SK-N-MC (cell line): ENCODE data around the gene MFAP3L.

ENCODE experiments used
- DNase-seq: peaks from one replicate; pipeline ENCODE4 v3.0.0-alpha.2; 2011; ENCODE audit warnings: low read depth, low spot score
- H3K27ac ChIP-seq: fragments of 200-600 bp; sonication (generic); 2 replicates; pipeline ENCODE4 v1.5.1; 2016; ENCODE audit warnings: mixed run types
- H3K36me3 ChIP-seq: fragments of 200-600 bp; sonication (generic); 2 replicates; pipeline ENCODE4 v1.6.1; 2017; ENCODE audit warnings: antibody characterized with exemption, low read length, mixed read lengths; ENCODE audit not compliant: insufficient read depth
- H3K4me3 ChIP-seq: fragments of 200-600 bp; sonication (generic); 2 replicates; pipeline ENCODE4 v1.5.1; 2016
- H3K9ac ChIP-seq: fragments of 200-600 bp; sonication (generic); 2 replicates; pipeline ENCODE4 v1.8.0; 2017; ENCODE audit warnings: mixed run types, mixed read lengths; ENCODE audit not compliant: insufficient read length
- H3K9me3 ChIP-seq: fragments of 200-600 bp; sonication (generic); 2 replicates; pipeline ENCODE4 v1.6.1; 2017; ENCODE audit warnings: low read depth, mild to moderate bottlenecking, antibody characterized with exemption, low read length, moderate library complexity, mixed read lengths
- EZH2 ChIP-seq: fragments of 200-600 bp; sonication (generic); IDR thresholded peaks from one replicate; pipeline ENCODE4 v1.6.1; 2017; ENCODE audit warnings: antibody characterized with exemption
- FOXP2 ChIP-seq: optimal IDR thresholded peaks from 2 replicates; pipeline ENCODE3; 2011; ENCODE audit warnings: mild to moderate bottlenecking, moderate library complexity; ENCODE audit not compliant: insufficient read depth; ENCODE audit errors: extremely low read length, control extremely low read depth
- POLR2AphosphoS5 ChIP-seq: IDR thresholded peaks from 2 replicates; pipeline ENCODE4 v1.6.1; 2012; ENCODE audit warnings: mild to moderate bottlenecking, low read depth, low read length, borderline replicate concordance

Gene MFAP3L

GRCh38 chr4:169999923-170000322 lies 26.3 kb downstream of the MFAP3L start:
- Histone ChIP-seq H3K9me3 (no peaks in the 10 kb centered on the region), H3K27ac (no peak overlapping the region), H3K9ac (no peak overlapping the region), H3K36me3 (no peaks in the 10 kb centered on the region), H3K4me3 (no peak overlapping the region)
- TF ChIP-seq POLR2AphosphoS5 (no peak), FOXP2 (no peak), EZH2 (no peak)
- DNase-seq: no peak

GRCh38 chr4:169998981-169999380 lies 27.2 kb downstream of the MFAP3L start:
- Histone ChIP-seq H3K36me3 (no peaks in the 10 kb centered on the region), H3K9ac (no peak overlapping the region), H3K9me3 (no peaks in the 10 kb centered on the region), H3K27ac (no peak overlapping the region), H3K4me3 (no peak overlapping the region)
- no peak for DNase-seq
- TF ChIP-seq EZH2 (no peak), FOXP2 (no peak), POLR2AphosphoS5 (no peak)

- Histone ChIP-seq H3K9ac (no peak overlapping the region), H3K4me3 (no peak overlapping the region), H3K27ac (no peak overlapping the region), H3K36me3 (no peaks in the 10 kb centered on the region), H3K9me3 (no peaks in the 10 kb centered on the region)
- no peak for TF ChIP-seq POLR2AphosphoS5
- no peak for TF ChIP-seq EZH2
- TF ChIP-seq FOXP2: no peak
- no peak for DNase-seq
Observed at GRCh38 chr4:169996379-169997240, 29.6 kb downstream of the MFAP3L start.

- Histone ChIP-seq H3K4me3 (no peak overlapping the region), H3K9ac (no peak overlapping the region), H3K27ac (no peak overlapping the region), H3K9me3 (no peaks in the 10 kb centered on the region), H3K36me3 (no peaks in the 10 kb centered on the region)
- no peak for TF ChIP-seq POLR2AphosphoS5
- no peak for TF ChIP-seq FOXP2
- no peak for TF ChIP-seq EZH2
- no peak for DNase-seq
Observed at GRCh38 chr4:169993531-169993930, 32.7 kb downstream of the MFAP3L start.

- no peak overlapping the region for H3K27ac ChIP-seq
- no peak for TF ChIP-seq POLR2AphosphoS5
- TF ChIP-seq EZH2: no peak
- TF ChIP-seq FOXP2: no peak
- no peak for DNase-seq
- no peak overlapping the region for H3K4me3 ChIP-seq
- no peaks in the 10 kb centered on the region for H3K9me3 ChIP-seq
- no peaks in the 10 kb centered on the region for H3K36me3 ChIP-seq
- H3K9ac ChIP-seq: no peak overlapping the region
Observed at GRCh38 chr4:169988252-169988651, 37.9 kb downstream of the MFAP3L start.

GRCh38 chr4:169987327-169988228 lies 38.6 kb downstream of the MFAP3L start:
- Histone ChIP-seq H3K36me3 (no peaks in the 10 kb centered on the region), H3K9ac (no peak overlapping the region), H3K27ac (no peak overlapping the region), H3K4me3 (no peak overlapping the region), H3K9me3 (no peaks in the 10 kb centered on the region)
- DNase-seq: no peak
- no peak for TF ChIP-seq EZH2
- no peak for TF ChIP-seq FOXP2
- TF ChIP-seq POLR2AphosphoS5: no peak

- Histone ChIP-seq H3K4me3 (no peak overlapping the region), H3K27ac (no peak overlapping the region), H3K9ac (no peak overlapping the region), H3K9me3 (no peaks in the 10 kb centered on the region), H3K36me3 (no peaks in the 10 kb centered on the region)
- TF ChIP-seq POLR2AphosphoS5: no peak
- TF ChIP-seq FOXP2: no peak
- no peak for TF ChIP-seq EZH2
- DNase-seq: no peak
Observed at GRCh38 chr4:169986369-169986768, 39.8 kb downstream of the MFAP3L start.

GRCh38 chr4:169985881-169986280 lies 40.3 kb downstream of the MFAP3L start:
- Histone ChIP-seq H3K36me3 (no peaks in the 10 kb centered on the region), H3K9me3 (no peaks in the 10 kb centered on the region), H3K4me3 (no peak overlapping the region), H3K27ac (no peak overlapping the region), H3K9ac (no peak overlapping the region)
- DNase-seq: no peak
- TF ChIP-seq FOXP2 (no peak), POLR2AphosphoS5 (no peak), EZH2 (no peak)

- Histone ChIP-seq H3K36me3 (no peaks in the 10 kb centered on the region), H3K27ac (no peak overlapping the region), H3K4me3 (no peak overlapping the region), H3K9me3 (no peaks in the 10 kb centered on the region), H3K9ac (no peak overlapping the region)
- TF ChIP-seq FOXP2 (no peak), EZH2 (no peak), POLR2AphosphoS5 (no peak)
- DNase-seq: no peak
Observed at GRCh38 chr4:169984745-169985144, 41.5 kb downstream of the MFAP3L start.
